ENCODE measurements around the gene PAM. TPM values are rescaled to one million over a fixed set of nuclear protein-coding genes. Genes with fewer than 3 reads are reported as not detected.
"Not testable (repeated sequence)": the region's sequence is repeated elsewhere in the genome, so short reads cannot be mapped to it uniquely, and the experiment has no call there.

Gene PAM
- total and polyA plus RNA-seq, 4 donors = 8.2 to 27.5 (median 13.7) TPM

DNA sequence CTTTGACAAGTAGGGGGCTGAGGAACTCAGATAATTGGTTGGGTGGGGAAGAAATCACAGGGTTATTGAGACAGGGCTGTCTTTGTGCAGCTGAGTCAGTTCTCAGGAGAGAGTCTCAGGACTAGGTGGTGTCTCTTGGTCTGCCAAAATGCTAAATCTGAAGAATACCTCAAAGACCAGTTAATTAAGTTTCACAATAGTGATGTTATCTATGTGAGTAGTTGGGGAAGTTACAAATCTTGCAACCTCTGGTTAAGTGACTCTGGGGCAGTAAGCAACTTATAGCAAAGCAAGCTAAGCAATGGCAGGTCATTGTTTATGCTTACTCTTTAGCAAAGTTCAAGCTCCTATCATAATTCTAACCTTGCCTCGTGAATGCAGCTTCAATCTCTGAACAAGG lies 311.2 kb downstream of the PAM start (continued):
- TF ChIP-seq, protein P1, sequence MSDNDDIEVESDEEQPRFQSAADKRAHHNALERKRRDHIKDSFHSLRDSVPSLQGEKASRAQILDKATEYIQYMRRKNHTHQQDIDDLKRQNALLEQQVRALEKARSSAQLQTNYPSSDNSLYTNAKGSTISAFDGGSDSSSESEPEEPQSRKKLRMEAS (IDR thresholded peaks at IDR 0.05) = no peak
- no peak for TF ChIP-seq HNF4G (IDR thresholded peaks at IDR 0.05)
- TF ChIP-seq NR2F2 (IDR thresholded peaks at IDR 0.05) = no peak
- no peak for TF ChIP-seq HNF4A (conservative IDR thresholded peaks at IDR 0.05)
- no peak for TF ChIP-seq YY1 (IDR thresholded peaks at IDR 0.05)
- no peak for TF ChIP-seq ZBTB33 (IDR thresholded peaks at IDR 0.05)
- TF ChIP-seq RXRA (IDR thresholded peaks at IDR 0.05) = no peak

DNA sequence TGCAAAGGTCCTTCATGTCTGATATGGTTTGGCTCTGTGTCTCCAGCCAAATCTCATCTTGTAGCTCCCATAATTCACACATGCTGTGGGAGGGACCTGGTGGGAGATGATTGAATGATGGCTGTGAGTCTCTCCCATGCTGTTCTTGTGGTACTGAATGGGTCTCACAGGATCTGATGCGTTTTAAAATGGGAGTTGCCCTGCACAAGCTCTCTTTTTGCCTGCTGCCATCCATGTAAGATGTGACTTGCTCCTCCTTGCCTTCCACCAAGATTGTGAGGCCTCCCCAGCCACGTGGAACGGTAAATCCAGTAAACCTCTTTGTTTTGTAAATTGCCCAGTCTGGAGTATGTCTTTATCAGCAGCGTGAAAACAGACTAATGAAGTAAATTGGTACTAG lies 318.4 kb downstream of the PAM start:
- H3K27me3 ChIP-seq (ENCODE audit: control insufficient read depth in 4 of 4, insufficient read depth in 4 of 4, low read length in 3 of 4); H3K4me1 ChIP-seq (ENCODE audit: control insufficient read depth in 4 of 4, insufficient read depth in 4 of 4, low read length in 3 of 4); H3K36me3 ChIP-seq (ENCODE audit: control insufficient read depth in 4 of 4, insufficient read depth in 3 of 4, low read depth in 1 of 4, low read length in 3 of 4); H3K27ac ChIP-seq (ENCODE audit: low read depth in 1 of 2, low read length in 2 of 2); H3K9ac ChIP-seq (ENCODE audit: low read depth in 1 of 2, low read length in 2 of 2); DNase-seq (ENCODE audit: low spot score); H3K4me3 ChIP-seq (ENCODE audit: low read depth in 1 of 3, low read length in 3 of 3): not testable (repeated sequence)
- peaks cover 6 to 20% (median 14%) of the 10 kb centered on the region in 4 donors for H3K9me3 ChIP-seq (ENCODE audit: control insufficient read depth in 4 of 4, low read length in 3 of 4)
- WGBS = 77% methylated on average over 4 of the region's 4 CpGs

DNA sequence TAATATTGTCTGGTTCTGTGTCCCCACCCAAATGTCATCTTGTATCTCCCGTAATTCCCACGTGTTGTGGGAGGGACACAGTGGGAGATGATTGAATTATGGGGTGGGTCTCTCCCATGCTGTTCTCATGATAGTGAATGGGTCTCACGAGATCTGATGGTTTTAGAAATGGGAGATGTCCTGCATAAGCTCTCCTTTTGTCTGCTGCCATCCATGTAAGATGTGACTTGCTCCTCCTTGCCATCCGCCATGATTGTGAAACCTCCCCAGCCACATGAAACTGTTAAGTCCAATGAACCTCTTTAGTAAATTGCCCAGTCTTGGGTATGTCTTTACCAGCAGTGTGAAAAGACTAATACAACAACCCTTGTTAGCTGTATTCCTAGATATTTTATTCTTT lies 320.3 kb downstream of the PAM start:
- Histone ChIP-seq H3K4me3 (ENCODE audit: low read depth in 1 of 3, low read length in 3 of 3) (no peak overlapping the region), H3K27ac (ENCODE audit: low read depth in 1 of 2, low read length in 2 of 2) (no peak overlapping the region), H3K9me3 (ENCODE audit: control insufficient read depth in 4 of 4, low read length in 3 of 4) (peaks cover 19 to 33% (median 23%) of the 10 kb centered on the region in 4 donors), H3K9ac (ENCODE audit: low read depth in 1 of 2, low read length in 2 of 2) (no peak overlapping the region), H3K36me3 (ENCODE audit: control insufficient read depth in 4 of 4, insufficient read depth in 3 of 4, low read depth in 1 of 4, low read length in 3 of 4) (no peaks in the 10 kb centered on the region), H3K4me1 (ENCODE audit: control insufficient read depth in 4 of 4, insufficient read depth in 4 of 4, low read length in 3 of 4) (no peaks in the 10 kb centered on the region), H3K27me3 (ENCODE audit: control insufficient read depth in 4 of 4, insufficient read depth in 4 of 4, low read length in 3 of 4) (no peaks in the 10 kb centered on the region)
- no peak for DNase-seq (ENCODE audit: low spot score)
- TF ChIP-seq TAF1 (conservative IDR thresholded peaks at IDR 0.05) (no peak), YY1 (IDR thresholded peaks at IDR 0.05) (no peak), FOXA2 (IDR thresholded peaks at IDR 0.05) (no peak), FOXA1 (IDR thresholded peaks at IDR 0.05) (no peak), JUND (IDR thresholded peaks at IDR 0.05) (no peak), NR2F2 (IDR thresholded peaks at IDR 0.05) (no peak), HNF4G (IDR thresholded peaks at IDR 0.05) (no peak), ATF3 (IDR thresholded peaks at IDR 0.05) (no peak), EGR1 (IDR thresholded peaks at IDR 0.05; ENCODE audit: low read depth in 2 of 2) (no peak), GABPA (IDR thresholded peaks at IDR 0.05 in 1 of 2, conservative IDR thresholded peaks at IDR 0.05 in 1 of 2) (no peak), RXRA (IDR thresholded peaks at IDR 0.05) (no peak), HNF4A (conservative IDR thresholded peaks at IDR 0.05) (no peak), SP1 (IDR thresholded peaks at IDR 0.05) (no peak), RAD21 (IDR thresholded peaks at IDR 0.05) (no peak), REST (IDR thresholded peaks at IDR 0.05) (no peak), ZBTB33 (IDR thresholded peaks at IDR 0.05) (no peak)
- TF ChIP-seq, protein P1 (IDR thresholded peaks at IDR 0.05) = no peak
- 85% methylated on average over 4 of the region's 4 CpGs for WGBS
